ENCODE data around the gene LIF.

LIF gene

DNA sequence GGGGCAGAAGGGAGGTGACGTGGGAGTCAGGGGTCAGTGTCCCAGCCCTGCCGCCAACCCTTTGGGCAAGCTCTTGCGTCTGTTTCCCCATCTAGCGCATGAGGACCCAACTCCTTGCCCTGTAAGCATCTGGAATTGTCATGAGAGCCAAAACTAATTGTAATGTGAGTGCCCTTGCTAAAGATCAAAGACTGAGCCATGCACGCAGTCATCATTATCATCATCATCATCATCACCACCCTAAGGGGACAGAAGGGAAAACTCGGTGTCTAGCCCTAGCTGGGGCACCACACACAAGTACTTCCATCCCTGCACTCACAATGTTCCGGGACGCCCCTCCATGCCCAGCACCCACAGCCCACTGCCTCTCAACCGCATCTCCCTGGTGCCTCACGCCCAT lies 2.5 kb downstream of the LIF start:
- Histone ChIP-seq H3K4me3 (ENCODE audit: low read depth, low read length) (no peak overlapping the region), H3K36me3 (no peaks in the 10 kb centered on the region), H3K9me3 (no peaks in the 10 kb centered on the region), H3K4me1 (no peaks in the 10 kb centered on the region), H3K27me3 (peaks cover 8% of the 10 kb centered on the region; the same call in 1 of the 2 replicates)
- DNase-seq, result no peak
- TF ChIP-seq, protein P1, sequence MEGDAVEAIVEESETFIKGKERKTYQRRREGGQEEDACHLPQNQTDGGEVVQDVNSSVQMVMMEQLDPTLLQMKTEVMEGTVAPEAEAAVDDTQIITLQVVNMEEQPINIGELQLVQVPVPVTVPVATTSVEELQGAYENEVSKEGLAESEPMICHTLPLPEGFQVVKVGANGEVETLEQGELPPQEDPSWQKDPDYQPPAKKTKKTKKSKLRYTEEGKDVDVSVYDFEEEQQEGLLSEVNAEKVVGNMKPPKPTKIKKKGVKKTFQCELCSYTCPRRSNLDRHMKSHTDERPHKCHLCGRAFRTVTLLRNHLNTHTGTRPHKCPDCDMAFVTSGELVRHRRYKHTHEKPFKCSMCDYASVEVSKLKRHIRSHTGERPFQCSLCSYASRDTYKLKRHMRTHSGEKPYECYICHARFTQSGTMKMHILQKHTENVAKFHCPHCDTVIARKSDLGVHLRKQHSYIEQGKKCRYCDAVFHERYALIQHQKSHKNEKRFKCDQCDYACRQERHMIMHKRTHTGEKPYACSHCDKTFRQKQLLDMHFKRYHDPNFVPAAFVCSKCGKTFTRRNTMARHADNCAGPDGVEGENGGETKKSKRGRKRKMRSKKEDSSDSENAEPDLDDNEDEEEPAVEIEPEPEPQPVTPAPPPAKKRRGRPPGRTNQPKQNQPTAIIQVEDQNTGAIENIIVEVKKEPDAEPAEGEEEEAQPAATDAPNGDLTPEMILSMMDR (IDR thresholded peaks at IDR 0.05; ENCODE audit: low read depth, low read length), result no peak

GRCh38 chr22:30243661-30244060 lies 2.9 kb downstream of the LIF start:
- no peak overlapping the region for H3K4me3 ChIP-seq (ENCODE audit: low read depth, low read length)
- TF ChIP-seq, protein P1 (IDR thresholded peaks at IDR 0.05; ENCODE audit: low read depth, low read length), result no peak
- no peaks in the 10 kb centered on the region for H3K9me3 ChIP-seq
- peaks cover 8% of the 10 kb centered on the region; the same call in 1 of the 2 replicates for H3K27me3 ChIP-seq
- no peaks in the 10 kb centered on the region for H3K4me1 ChIP-seq
- no peak for DNase-seq
- H3K36me3 ChIP-seq, result no peaks in the 10 kb centered on the region

DNA sequence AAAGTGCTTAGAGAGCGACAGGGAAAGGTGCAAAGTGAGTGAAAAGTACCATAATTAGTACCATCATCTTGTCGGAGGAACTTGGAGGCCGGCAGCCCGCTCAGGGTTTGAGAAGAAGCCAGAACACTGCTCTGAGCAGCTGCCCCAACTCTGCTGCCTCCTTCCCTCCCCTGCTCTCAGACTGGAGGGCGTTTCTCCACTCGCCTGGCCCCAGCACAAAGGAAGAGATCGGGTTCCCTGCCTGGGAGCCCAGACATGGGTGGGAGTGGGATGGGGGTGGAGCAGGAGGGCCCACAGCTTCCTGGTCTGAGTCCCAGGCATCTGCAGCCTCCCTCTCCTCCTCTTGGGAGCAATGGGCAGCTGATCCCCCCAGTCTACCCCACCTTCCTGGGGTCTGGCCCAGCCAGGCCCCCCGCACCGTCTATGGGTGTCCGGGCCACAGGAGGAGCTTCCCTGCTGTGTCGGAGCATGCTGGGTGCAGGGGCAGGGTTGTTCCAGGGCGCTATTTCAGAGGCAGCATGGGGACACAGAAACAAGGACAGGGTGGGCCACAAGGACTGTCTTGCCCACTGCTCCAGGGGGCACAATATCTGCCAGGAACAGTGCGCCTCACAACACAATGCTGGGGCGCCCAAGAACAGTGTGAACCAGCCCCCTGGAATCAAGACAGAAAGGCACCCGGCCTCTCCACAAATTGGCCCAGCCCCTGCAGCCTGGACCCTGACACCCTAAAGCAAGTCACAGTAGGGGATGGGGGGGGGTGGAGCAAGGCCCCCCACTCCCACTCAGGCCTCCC lies 4.8 kb downstream of the LIF start:
- Histone ChIP-seq H3K27me3 (peaks cover 8% of the 10 kb centered on the region; the same call in 1 of the 2 replicates), H3K4me1 (no peaks in the 10 kb centered on the region), H3K36me3 (no peaks in the 10 kb centered on the region), H3K4me3 (ENCODE audit: low read depth, low read length) (no peak overlapping the region), H3K9me3 (no peaks in the 10 kb centered on the region)
- TF ChIP-seq, protein P1 (IDR thresholded peaks at IDR 0.05; ENCODE audit: low read depth, low read length), result no peak
- no peak for DNase-seq

DNA sequence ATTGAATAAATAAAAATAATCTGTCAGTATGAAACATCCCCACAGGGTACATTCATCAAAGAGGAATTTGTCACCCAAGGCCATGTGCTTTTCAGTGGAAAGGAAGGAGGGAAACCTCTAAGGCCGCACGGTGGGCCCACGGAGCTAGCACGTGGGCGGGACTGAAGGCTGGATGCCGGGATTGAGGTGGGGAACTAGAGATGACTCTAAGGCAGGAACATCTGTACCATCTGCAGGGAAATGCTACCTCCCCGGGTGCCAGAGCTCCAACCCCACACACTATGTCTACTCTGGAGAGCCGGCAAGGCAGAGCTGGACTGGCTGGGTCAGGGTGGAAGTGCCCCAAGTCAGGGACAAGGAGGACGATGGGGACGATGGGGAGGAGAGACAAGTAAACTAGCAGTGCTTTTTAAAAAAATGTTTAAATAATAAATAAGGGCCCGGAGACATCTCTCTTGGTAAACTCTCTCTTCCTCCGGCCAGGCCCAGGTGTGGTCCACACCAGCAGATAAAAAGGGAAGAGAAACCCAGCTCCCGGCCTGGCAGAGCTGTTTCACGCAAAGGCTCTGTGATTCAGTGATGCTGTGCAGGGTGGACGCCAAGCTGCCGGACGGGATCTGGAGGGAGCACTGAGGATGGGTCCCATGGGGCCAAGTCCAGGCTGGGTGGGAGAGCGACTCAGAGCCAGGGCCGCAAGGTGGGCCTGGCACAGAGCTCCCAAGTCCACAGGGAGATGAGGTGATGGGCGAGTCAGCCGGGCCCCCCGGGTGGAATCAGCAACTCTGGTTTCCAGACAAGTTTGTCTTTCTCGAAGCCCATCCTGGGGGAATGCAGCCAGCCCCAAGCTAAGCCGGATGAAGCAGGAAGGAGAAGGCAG lies 5.8 kb downstream of the LIF start:
- Histone ChIP-seq H3K4me3 (ENCODE audit: low read depth, low read length) (no peak overlapping the region), H3K36me3 (no peaks in the 10 kb centered on the region), H3K27me3 (no peaks in the 10 kb centered on the region; the same call in 1 of the 2 replicates), H3K4me1 (no peaks in the 10 kb centered on the region), H3K9me3 (no peaks in the 10 kb centered on the region)
- DNase-seq, result no peak
- TF ChIP-seq, protein P1 (IDR thresholded peaks at IDR 0.05; ENCODE audit: low read depth, low read length), result no peak

GRCh38 chr22:30239488-30240405 lies 6.8 kb downstream of the LIF start:
- Histone ChIP-seq H3K36me3 (no peaks in the 10 kb centered on the region), H3K4me1 (no peaks in the 10 kb centered on the region), H3K4me3 (ENCODE audit: low read depth, low read length) (no peak overlapping the region), H3K9me3 (no peaks in the 10 kb centered on the region), H3K27me3 (no peaks in the 10 kb centered on the region)
- DNase-seq, result no peak
- TF ChIP-seq, protein P1 (IDR thresholded peaks at IDR 0.05; ENCODE audit: low read depth, low read length), result no peak
